ENCODE results near the gene YES1.

YES1 gene

GRCh38 chr18:711657-712400 lies 100.2 kb downstream of the YES1 start:
- Histone ChIP-seq H3K27ac (peak overlapping the region; percentile 86), H2AFZ (ENCODE audit: low read depth) (peak overlapping the region; percentile 87), H3K36me3 (ENCODE audit: insufficient read depth) (no peaks in the 10 kb centered on the region), H3K27me3 (ENCODE audit: insufficient read depth, low read depth) (no peaks in the 10 kb centered on the region), H4K20me1 (ENCODE audit: insufficient read depth) (no peaks in the 10 kb centered on the region), H3K9ac (peak overlapping the region; percentile 97), H3K4me2 (peak overlapping the region; percentile 99), H3K79me2 (ENCODE audit: insufficient read depth, low read depth) (peaks cover 13% of the 10 kb centered on the region; the same call in 1 of the 2 replicates), H3K4me1 (ENCODE audit: low read depth, poor library complexity, severe bottlenecking) (peaks cover 10% of the 10 kb centered on the region), H3K4me3 (IDR thresholded peaks at IDR 0.05; ENCODE audit: insufficient read depth, low read depth, low read length) (peak overlapping the region; percentile 48)
- 0 out of 2 replicates have a peak, but pooled peaks have one; percentile 28 for TF ChIP-seq CTCF (conservative IDR thresholded peaks at IDR 0.05; ENCODE audit: low read depth, low read length)

GRCh38 chr18:711310-711656 lies 100.8 kb downstream of the YES1 start:
- no peaks in the 10 kb centered on the region for H4K20me1 ChIP-seq (ENCODE audit: insufficient read depth)
- peak overlapping the region; percentile 97; the same call in 1 of the 2 replicates for H3K9ac ChIP-seq
- TF ChIP-seq CTCF (conservative IDR thresholded peaks at IDR 0.05; ENCODE audit: low read depth, low read length): no peak
- H3K4me1 ChIP-seq (ENCODE audit: low read depth, poor library complexity, severe bottlenecking): peaks cover 10% of the 10 kb centered on the region
- no peaks in the 10 kb centered on the region for H3K27me3 ChIP-seq (ENCODE audit: insufficient read depth, low read depth)
- peak overlapping the region; percentile 48 for H3K4me3 ChIP-seq (IDR thresholded peaks at IDR 0.05; ENCODE audit: insufficient read depth, low read depth, low read length)
- H2AFZ ChIP-seq (ENCODE audit: low read depth): peak overlapping the region; percentile 87
- peaks cover 13% of the 10 kb centered on the region; the same call in 1 of the 2 replicates for H3K79me2 ChIP-seq (ENCODE audit: insufficient read depth, low read depth)
- peak overlapping the region; percentile 99 for H3K4me2 ChIP-seq
- H3K36me3 ChIP-seq (ENCODE audit: insufficient read depth): no peaks in the 10 kb centered on the region
- peak overlapping the region; percentile 86 for H3K27ac ChIP-seq

DNA sequence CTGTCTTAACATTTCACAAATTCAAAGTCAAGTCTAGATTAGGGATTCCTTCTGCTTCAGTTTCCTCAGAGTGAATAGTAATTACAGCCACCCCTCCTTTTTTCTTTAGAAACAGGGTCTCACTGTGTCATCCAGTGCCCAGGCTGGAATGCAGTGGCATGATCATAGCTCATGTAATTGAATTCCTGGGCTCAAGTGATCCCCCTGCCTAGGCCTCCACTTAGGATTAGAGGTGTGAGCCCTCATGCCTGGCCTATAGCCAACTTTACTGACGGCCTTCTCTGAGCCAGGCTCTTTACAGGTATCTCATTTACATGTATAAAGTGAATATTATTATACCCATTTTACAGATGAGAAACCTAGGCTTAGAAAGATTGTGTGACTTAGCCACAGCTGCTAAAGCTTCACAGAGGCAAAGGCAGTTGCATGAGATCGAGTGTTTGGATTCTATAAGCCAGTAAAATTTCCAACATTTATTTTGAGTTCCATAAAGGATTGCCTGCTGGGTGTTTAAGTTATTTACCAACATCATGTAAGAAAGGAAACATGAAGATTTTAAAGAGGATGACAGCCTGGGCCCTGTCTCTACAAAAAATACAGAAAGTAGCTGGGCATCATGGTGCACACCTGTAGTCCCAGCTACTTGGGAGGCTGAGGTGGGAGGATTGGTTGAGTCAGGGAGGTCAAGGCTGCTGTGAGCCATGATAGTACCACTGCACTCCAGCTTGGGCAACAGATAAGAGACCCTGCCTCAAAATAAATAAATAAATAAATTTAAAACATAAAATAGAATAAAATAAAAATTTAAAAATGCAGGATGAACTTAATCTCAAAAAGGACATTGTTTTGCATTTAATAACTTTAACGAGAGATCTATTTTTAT lies 101.4 kb downstream of the YES1 start:
- H3K79me2 ChIP-seq (ENCODE audit: insufficient read depth, low read depth): peaks cover 13% of the 10 kb centered on the region; the same call in 1 of the 2 replicates
- H3K4me2 ChIP-seq: peak overlapping the region; percentile 99
- H3K9ac ChIP-seq: peak overlapping the region; percentile 97; the same call in 1 of the 2 replicates
- no peaks in the 10 kb centered on the region for H3K27me3 ChIP-seq (ENCODE audit: insufficient read depth, low read depth)
- H3K4me3 ChIP-seq (IDR thresholded peaks at IDR 0.05; ENCODE audit: insufficient read depth, low read depth, low read length): peak overlapping the region; percentile 48
- H2AFZ ChIP-seq (ENCODE audit: low read depth): no peak overlapping the region
- H3K4me1 ChIP-seq (ENCODE audit: low read depth, poor library complexity, severe bottlenecking): peaks cover 10% of the 10 kb centered on the region
- H4K20me1 ChIP-seq (ENCODE audit: insufficient read depth): no peaks in the 10 kb centered on the region
- H3K27ac ChIP-seq: no peak overlapping the region
- no peak for TF ChIP-seq CTCF (conservative IDR thresholded peaks at IDR 0.05; ENCODE audit: low read depth, low read length)
- no peaks in the 10 kb centered on the region for H3K36me3 ChIP-seq (ENCODE audit: insufficient read depth)

DNA sequence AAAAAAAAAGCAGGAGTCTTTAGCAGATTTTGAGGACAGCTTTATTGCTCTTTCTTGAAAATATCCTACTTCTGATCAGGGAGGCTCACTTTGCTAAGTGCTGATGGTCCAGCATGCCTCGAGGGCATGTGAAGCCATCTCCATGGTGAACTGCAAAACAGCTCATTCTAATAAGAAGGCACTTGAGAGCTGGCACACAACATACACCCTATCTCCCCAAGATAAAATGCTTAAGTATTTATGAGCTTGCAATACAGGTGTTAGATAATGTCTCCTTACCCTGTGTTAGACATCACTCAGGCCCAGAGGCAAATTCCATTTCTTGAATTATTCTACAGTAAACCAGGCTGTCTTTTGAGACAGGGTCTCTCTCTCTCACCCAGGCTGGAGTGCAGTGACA lies 102.3 kb downstream of the YES1 start:
- Histone ChIP-seq H3K4me2 (no peak overlapping the region), H3K4me3 (IDR thresholded peaks at IDR 0.05; ENCODE audit: insufficient read depth, low read depth, low read length) (no peak overlapping the region), H3K36me3 (ENCODE audit: insufficient read depth) (no peaks in the 10 kb centered on the region), H3K27me3 (ENCODE audit: insufficient read depth, low read depth) (no peaks in the 10 kb centered on the region), H4K20me1 (ENCODE audit: insufficient read depth) (no peaks in the 10 kb centered on the region), H3K79me2 (ENCODE audit: insufficient read depth, low read depth) (peaks cover 13% of the 10 kb centered on the region; the same call in 1 of the 2 replicates), H3K27ac (no peak overlapping the region), H3K4me1 (ENCODE audit: low read depth, poor library complexity, severe bottlenecking) (peaks cover 10% of the 10 kb centered on the region), H3K9ac (no peak overlapping the region), H2AFZ (ENCODE audit: low read depth) (no peak overlapping the region)
- TF ChIP-seq CTCF (conservative IDR thresholded peaks at IDR 0.05; ENCODE audit: low read depth, low read length): no peak
